Stimulated activated CD8-positive, alpha-beta memory T cell treated with anti-CD3 and anti-CD28 coated beads, Interleukin-7, amount 100 ng/mL, for 4 hours (primary cell): Measurements from ENCODE around the gene GUSB.
"Not testable (repeated sequence)": the region's sequence is repeated elsewhere in the genome, so short reads cannot be mapped to it uniquely, and the experiment has no call there.

ENCODE experiments used
- DNase-seq, 2 donors: peaks; one replicate each; pipeline ENCODE4 v3.0.0-alpha.2; 2020; ENCODE audit warnings: low read depth in 2 of 2

GUSB gene

GRCh38 chr7:65981965-65982792, at the start of gene GUSB:
Gene GUSB, minus strand, starts transcription at chr7:65982213. Its CDS starts 30 bp downstream, at chr7:65982183.
- peak; percentile 79 to 82 for DNase-seq

GRCh38 chr7:66028342-66028741, 46.3 kb upstream of the GUSB start:
- not testable (repeated sequence) for DNase-seq

GRCh38 chr7:66016131-66016461, 34.1 kb upstream of the GUSB start:
- no peak for DNase-seq

- no peak for DNase-seq
Measured at GRCh38 chr7:66015440-66016130, 33.6 kb upstream of the GUSB start.

GRCh38 chr7:66013938-66014337, 31.9 kb upstream of the GUSB start:
- DNase-seq = no peak

GRCh38 chr7:66007232-66007631, 25.2 kb upstream of the GUSB start:
- DNase-seq = no peak

- DNase-seq = not testable (repeated sequence)
Measured at GRCh38 chr7:66005115-66005671, 23.2 kb upstream of the GUSB start.

GRCh38 chr7:66000823-66001417, 18.9 kb upstream of the GUSB start:
- DNase-seq = not testable (repeated sequence)

- DNase-seq = not testable (repeated sequence)
Measured at GRCh38 chr7:65994984-65995383, 13.0 kb upstream of the GUSB start.

- no peak for DNase-seq
Measured at GRCh38 chr7:65992526-65992925, 10.5 kb upstream of the GUSB start.

- DNase-seq = not testable (repeated sequence)
Measured at GRCh38 chr7:65991829-65992228, 9.8 kb upstream of the GUSB start.

GRCh38 chr7:65989694-65990080, 7.7 kb upstream of the GUSB start:
- no peak for DNase-seq

- DNase-seq = not testable (repeated sequence)
Measured at GRCh38 chr7:65988503-65988902, 6.5 kb upstream of the GUSB start.

GRCh38 chr7:65988084-65988483, 6.1 kb upstream of the GUSB start:
- DNase-seq = no peak

- no peak for DNase-seq
Measured at GRCh38 chr7:65983965-65984658, 2.1 kb upstream of the GUSB start.

GRCh38 chr7:65980478-65981250, 1.3 kb downstream of the GUSB start:
- DNase-seq = peak; percentile 36 to 44

- DNase-seq = no peak
Measured at GRCh38 chr7:65979583-65980477, 2.2 kb downstream of the GUSB start.

GRCh38 chr7:65978891-65979582, 3.0 kb downstream of the GUSB start:
- DNase-seq = no peak

- DNase-seq = no peak
Measured at GRCh38 chr7:65976659-65977196, 5.3 kb downstream of the GUSB start.
